ENCODE results near the gene SMPDL3A. TPM values are rescaled to one million over a fixed set of nuclear protein-coding genes. Genes with fewer than 3 reads are reported as not detected.
"Not testable (repeated sequence)": the region's sequence is repeated elsewhere in the genome, so short reads cannot be mapped to it uniquely, and the experiment has no call there.

SMPDL3A gene
- total RNA-seq, 1 donor from 2014 or later, result 19.6 TPM

GRCh38 chr6:122746688-122747087 is 42.4 kb upstream of the SMPDL3A start:
- Histone ChIP-seq H3K4me1 (no peaks in the 10 kb centered on the region), H3K9me3 (no peaks in the 10 kb centered on the region), H3K4me3 (no peak overlapping the region), H3K27ac (no peak overlapping the region), H3K27me3 (no peaks in the 10 kb centered on the region), H3K36me3 (no peaks in the 10 kb centered on the region)
- intact Hi-C loops (cut with DNase I), result no loop called here
- no peak for TF ChIP-seq CTCF (IDR thresholded peaks at IDR 0.05)
- ATAC-seq (no peak), DNase-seq (peak; percentile 72)

- H3K9me3 ChIP-seq, result no peaks in the 10 kb centered on the region
- no peak for TF ChIP-seq CTCF (IDR thresholded peaks at IDR 0.05)
- no peaks in the 10 kb centered on the region for H3K4me1 ChIP-seq
- H3K4me3 ChIP-seq, result no peak overlapping the region
- intact Hi-C loops (cut with DNase I), result no loop called here
- DNase-seq (no peak), ATAC-seq (no peak)
- no peaks in the 10 kb centered on the region for H3K36me3 ChIP-seq
- no peaks in the 10 kb centered on the region for H3K27me3 ChIP-seq
- H3K27ac ChIP-seq, result no peak overlapping the region
These were observed 41.5 kb upstream of the SMPDL3A start for GRCh38 chr6:122747573-122747972.

GRCh38 chr6:122748945-122749344 is 40.1 kb upstream of the SMPDL3A start:
- DNase-seq; H3K4me1 ChIP-seq; H3K9me3 ChIP-seq; H3K27me3 ChIP-seq; H3K36me3 ChIP-seq; H3K27ac ChIP-seq; ATAC-seq; H3K4me3 ChIP-seq; intact Hi-C loops (cut with DNase I): not testable (repeated sequence)

GRCh38 chr6:122749451-122750050 is 39.5 kb upstream of the SMPDL3A start:
- H3K36me3 ChIP-seq, result no peaks in the 10 kb centered on the region
- no peak for ATAC-seq
- no peak overlapping the region for H3K4me3 ChIP-seq
- no peak for TF ChIP-seq CTCF (IDR thresholded peaks at IDR 0.05)
- DNase-seq, result no peak
- intact Hi-C loops (cut with DNase I), result no loop called here
- no peaks in the 10 kb centered on the region for H3K9me3 ChIP-seq
- H3K27me3 ChIP-seq, result no peaks in the 10 kb centered on the region
- no peak overlapping the region for H3K27ac ChIP-seq
- H3K4me1 ChIP-seq, result peaks cover 5% of the 10 kb centered on the region

GRCh38 chr6:122751326-122751725 is 37.7 kb upstream of the SMPDL3A start:
- Histone ChIP-seq H3K9me3 (no peaks in the 10 kb centered on the region), H3K27me3 (no peaks in the 10 kb centered on the region), H3K36me3 (no peaks in the 10 kb centered on the region), H3K27ac (no peak overlapping the region), H3K4me1 (peaks cover 5% of the 10 kb centered on the region), H3K4me3 (no peak overlapping the region)
- DNase-seq (no peak), ATAC-seq (no peak)
- intact Hi-C loops (cut with DNase I), result no loop called here
- no peak for TF ChIP-seq CTCF (IDR thresholded peaks at IDR 0.05)

- H3K36me3 ChIP-seq, result no peaks in the 10 kb centered on the region
- no peaks in the 10 kb centered on the region for H3K27me3 ChIP-seq
- peak overlapping the region; percentile 63 for H3K27ac ChIP-seq
- DNase-seq (no peak), ATAC-seq (no peak)
- no peak for TF ChIP-seq CTCF (IDR thresholded peaks at IDR 0.05)
- H3K4me1 ChIP-seq, result peaks cover 5% of the 10 kb centered on the region
- no peak overlapping the region for H3K4me3 ChIP-seq
- H3K9me3 ChIP-seq, result no peaks in the 10 kb centered on the region
- intact Hi-C loops (cut with DNase I), result no loop called here
These were observed 36.6 kb upstream of the SMPDL3A start for GRCh38 chr6:122752459-122752858.
